GM12878 (cell line): Measurements from ENCODE around the gene HABP2. TPM values are rescaled to one million over a fixed set of nuclear protein-coding genes. Genes with fewer than 3 reads are reported as not detected.

ENCODE experiments used
- ATAC-seq: fragments of 200-7000 bp; cut with Tn5 transposase; 3 replicates; pipeline ENCODE4 v1.9.1; 2020; ENCODE audit warnings: mild to moderate bottlenecking, moderate library complexity
- BruUV-seq: library from RNA; stranded (reverse); fragments of 400-500 nt; replicated peaks from 2 replicates; lab custom pipeline; 2021; lab: Mats Ljungman, UMichigan
- CTCF ChIA-PET: fragments of 300-600 bp; sonication (Branson Sonifier 250); formaldehyde crosslinking; extraction: SDS; loops from one replicate; lab custom pipeline; 2021; ENCODE audit warnings: inconsistent platforms; lab: Yijun Ruan, JAX
- POLR2A ChIA-PET: fragments of 350-600 bp; formaldehyde crosslinking; extraction: SDS; loops from one replicate; lab custom pipeline; 2021; ENCODE audit warnings: inconsistent platforms; lab: Charles Lee
- RAD21 ChIA-PET: fragments of 300-600 bp; sonication (Branson Sonifier 250); formaldehyde crosslinking; loops from one replicate; lab custom pipeline; 2023; ENCODE audit warnings: antibody characterized with exemption; ENCODE audit not compliant: unreplicated experiment; lab: Charles Lee
- SMC1A ChIA-PET: fragments of 300-600 bp; sonication (Branson Sonifier 250); formaldehyde crosslinking; loops from one replicate; lab custom pipeline; 2023; ENCODE audit not compliant: unreplicated experiment, uncharacterized antibody; lab: Charles Lee
- DNase-seq: peaks from one replicate; pipeline ENCODE4 v3.0.0-alpha.2; 2011; ENCODE audit warnings: low read depth, low spot score
- FAIRE-seq: peaks from 3 replicates; lab custom pipeline; 2011; peaks lifted over from hg19 to GRCh38; lab: Jason Lieb, UNC
- H2AFZ ChIP-seq: 2 replicates; pipeline ENCODE4 v1.6.0; 2011; ENCODE audit warnings: low read depth, low read length, control low read depth; ENCODE audit not compliant: control insufficient read depth
- H3K27ac ChIP-seq: 2 replicates; pipeline ENCODE4 v1.5.1; 2011; ENCODE audit warnings: control low read depth; ENCODE audit not compliant: control insufficient read depth, insufficient read depth
- H3K27me3 ChIP-seq, 2 experiments: replicated peaks in 1 of 2; 2 replicates each; pipeline versions ENCODE4 v1.6.0 to v1.6.1; 2011; ENCODE audit warnings: low read length in 1 of 2; ENCODE audit not compliant: control insufficient read depth in 2 of 2, insufficient read depth in 2 of 2
- H3K36me3 ChIP-seq, 2 experiments: 2 replicates each; pipeline ENCODE4 v1.5.1; 2011; ENCODE audit warnings: low read length in 1 of 2; ENCODE audit not compliant: control insufficient read depth in 2 of 2, insufficient read depth in 2 of 2
- H3K4me1 ChIP-seq: 2 replicates; pipeline ENCODE4 v1.6.1; 2011; ENCODE audit warnings: mild to moderate bottlenecking, low read length, moderate library complexity, mixed read lengths; ENCODE audit not compliant: control insufficient read depth, insufficient read depth
- H3K4me2 ChIP-seq: 2 replicates; pipeline ENCODE4 v1.6.0; 2011; ENCODE audit warnings: control low read depth; ENCODE audit not compliant: control insufficient read depth, insufficient read depth
- H3K4me3 ChIP-seq: fragments of 200-600 bp; sonication (generic); 2 replicates; pipeline ENCODE4 v1.5.1; 2016
- H3K79me2 ChIP-seq: 2 replicates; pipeline ENCODE4 v1.6.0; 2011; ENCODE audit warnings: low read length; ENCODE audit not compliant: control insufficient read depth, insufficient read depth
- H3K9ac ChIP-seq: 2 replicates; pipeline ENCODE4 v1.8.0; 2011; ENCODE audit warnings: low read length, control low read depth, mixed read lengths; ENCODE audit not compliant: control insufficient read depth, insufficient read depth
- H3K9me3 ChIP-seq: replicated peaks from 3 replicates; pipeline ENCODE4 v1.5.1; 2011; ENCODE audit warnings: mild to moderate bottlenecking, low read length; ENCODE audit not compliant: control insufficient read depth, insufficient read depth
- H4K20me1 ChIP-seq: 2 replicates; pipeline ENCODE4 v1.6.0; 2011; ENCODE audit not compliant: control insufficient read depth, insufficient read depth
- BHLHE40 ChIP-seq, 2 experiments: fragments of 450-650 bp in 1 of 2; IDR thresholded peaks; 2 replicates each; pipeline ENCODE4 v1.6.1; 2011 to 2017; ENCODE audit warnings: low read depth in 2 of 2, borderline replicate concordance in 1 of 2, improper control_type of control experiment in 1 of 2, low read length in 1 of 2, mild to moderate bottlenecking in 1 of 2
- HCFC1 ChIP-seq: fragments of 150-350 bp; IDR thresholded peaks from 2 replicates; pipeline ENCODE4 v1.6.1; 2014; ENCODE audit warnings: low read length
- PKNOX1 ChIP-seq: fragments of 450-650 bp; IDR thresholded peaks from 2 replicates; pipeline ENCODE4 v1.6.1; 2016; ENCODE audit warnings: mild to moderate bottlenecking
- PML ChIP-seq: IDR thresholded peaks from 2 replicates; pipeline ENCODE4 v1.6.1; 2012; ENCODE audit warnings: low read length, inconsistent platforms
- RCOR1 ChIP-seq: conservative IDR thresholded peaks from 2 replicates; pipeline ENCODE4 v1.6.1; 2012; ENCODE audit warnings: low read depth, low read length, improper control_type of control experiment
- SREBF1 ChIP-seq: IDR thresholded peaks from 2 replicates; pipeline ENCODE4 v1.6.1; 2012; ENCODE audit warnings: mild to moderate bottlenecking, low read length
- ZNF384 ChIP-seq: IDR thresholded peaks from 2 replicates; pipeline ENCODE4 v1.6.1; 2012; ENCODE audit warnings: low read depth, mild to moderate bottlenecking, low read length, improper control_type of control experiment, borderline replicate concordance
- ZZZ3 ChIP-seq: IDR thresholded peaks from 2 replicates; pipeline ENCODE4 v1.6.1; 2011; ENCODE audit warnings: low read depth; ENCODE audit not compliant: control insufficient read depth, insufficient read length
- WGBS: methylation state at CpG from one replicate; pipeline ENCODE4 v1.1.6; 2016; ENCODE audit warnings: low lambda C conversion rate; ENCODE audit not compliant: insufficient replicate concordance, insufficient coverage; ENCODE audit errors: missing lambda C conversion rate; 5-methylcytosine and 5-hydroxymethylcytosine counted together
- in situ Hi-C: fragments of 300-500 bp; cut with MboI; formaldehyde crosslinking; loops from 9 replicates; pipeline ENCODE4 v1.14.3; 2018; ENCODE audit warnings: mixed read lengths
- intact Hi-C: fragments of 100-400 bp; cut with micrococcal nuclease; formaldehyde crosslinking; loops from one replicate; pipeline ENCODE4 v1.14.2; 2022; ENCODE audit not compliant: unreplicated experiment
- polyA plus RNA-seq, 11 experiments: library from polyadenylated mRNA; depleted of rRNA in 4 of 11; unstranded in 6 of 11; stranded (reverse) in 5 of 11; fragments of >200 nt; fragmentation: Nextera tagmentation in 4 of 11; fragmentation: Illumina TruSeq in 1 of 11; extraction: Ambion mirVana in 4 of 11; extraction: Trizol in 1 of 11; gene quantifications; 1 replicate in 1 of 11; 2 replicates in 10 of 11; pipeline versions ENCODE4 v1.2.1 to v1.2.3, GENCODE V29; 2011 to 2016; ENCODE audit warnings: inconsistent platforms in 2 of 11, missing spikeins in 2 of 11, low read depth in 1 of 11
- total RNA-seq, 4 experiments: library from RNA; depleted of rRNA in 3 of 4; stranded (reverse); fragments of >200 nt in 3 of 4; fragmentation: Illumina TruSeq in 1 of 4; extraction: Trizol in 1 of 4; gene quantifications; 2 replicates each; pipeline versions ENCODE4 v1.2.1 to v1.2.3, GENCODE V29; 2013 to 2021

HABP2 gene
- total and polyA plus RNA-seq, 10 of the 15 experiments (the other 5 are each of a cell fraction or from before 2014, with no cell fraction given) = 0.13 TPM; not detected in 9

GRCh38 chr10:113625461-113626186, 72.8 kb downstream of the HABP2 start:
- ChIA-PET POLR2A (no interaction called here), SMC1A (no interaction called here), RAD21 (no interaction called here), CTCF (interaction anchor here (0.8 to 3.1 kb wide), 2 partner anchors 10 to 155 kb away, joined by 3 to 11 read pairs; no protein-coding TSS in a partner anchor)
- Histone ChIP-seq H3K27ac (no peak overlapping the region), H3K27me3 (peaks cover 5 to 7% of the 10 kb centered on the region in 2 experiments; a peak in 3 of 4 replicates), H3K9me3 (no peaks in the 10 kb centered on the region), H3K4me1 (no peaks in the 10 kb centered on the region), H3K79me2 (no peaks in the 10 kb centered on the region), H3K4me3 (no peak overlapping the region), H2AFZ (no peak overlapping the region), H3K4me2 (no peak overlapping the region), H4K20me1 (no peaks in the 10 kb centered on the region), H3K36me3 (no peaks in the 10 kb centered on the region), H3K9ac (no peak overlapping the region)
- DNase-seq (no peak), FAIRE-seq (no peak), ATAC-seq (no peak)
- no TSS peak for BruUV-seq
- no peak for TF ChIP-seq HCFC1
- no peak for TF ChIP-seq SREBF1
- no peak for TF ChIP-seq BHLHE40 (IDR thresholded peaks at IDR 0.05; ENCODE audit: borderline replicate concordance in 1 of 2, low read depth in 2 of 2, low read length in 1 of 2)
- no peak for TF ChIP-seq RCOR1
- no peak for TF ChIP-seq PML
- no peak for TF ChIP-seq ZZZ3
- no peak for TF ChIP-seq PKNOX1
- no peak for TF ChIP-seq ZNF384
- in situ Hi-C loops (no loop called here), intact Hi-C loops (no loop called here)
- 29% methylated on average over 10 of the region's 10 CpGs for WGBS
